ENCODE measurements around the gene RNU1-3.
"Not testable (repeated sequence)": the region's sequence is repeated elsewhere in the genome, so short reads cannot be mapped to it uniquely, and the experiment has no call there.

GRCh38 chr1:16632044-16632850 lies 34.5 kb downstream of the RNU1-3 start:
- TF ChIP-seq CTCF (IDR thresholded peaks at IDR 0.05; ENCODE audit: low read depth, low read length, missing input control); RAD21 (IDR thresholded peaks at IDR 0.05); YY1 (IDR thresholded peaks at IDR 0.05); GABPA (IDR thresholded peaks at IDR 0.05 in 1 of 2, conservative IDR thresholded peaks at IDR 0.05 in 1 of 2); SP1 (IDR thresholded peaks at IDR 0.05); TAF1 (conservative IDR thresholded peaks at IDR 0.05); ATF3 (IDR thresholded peaks at IDR 0.05); JUND (IDR thresholded peaks at IDR 0.05); ZBTB33 (IDR thresholded peaks at IDR 0.05); EGR1 (IDR thresholded peaks at IDR 0.05; ENCODE audit: low read depth in 2 of 2): not testable (repeated sequence)

All from liver (tissue), 3 donors.